Neural crest cell (in vitro differentiated cells): Measurements from ENCODE around the gene LY6G6C. TPM values are rescaled to one million over a fixed set of nuclear protein-coding genes. Genes with fewer than 3 reads are reported as not detected.
A peak's percentile ranks its signal among the peaks of the same experiment; 100 is the strongest.

Source experiments
- DNase-seq: peaks from one replicate; pipeline ENCODE4 v3.0.0; 2021; ENCODE audit warnings: low read depth, mixed read lengths, low spot score
- H3K27ac Mint-ChIP-seq: one replicate; pipeline ENCODE4 v1.8.0; 2021; ENCODE audit warnings: mild to moderate bottlenecking, mixed read lengths; ENCODE audit not compliant: unreplicated experiment
- H3K27me3 Mint-ChIP-seq: 2 replicates; pipeline ENCODE4 v1.8.0; 2021; ENCODE audit warnings: low read depth, mild to moderate bottlenecking, mixed read lengths
- H3K36me3 Mint-ChIP-seq: 2 replicates; pipeline ENCODE4 v1.8.0; 2021; ENCODE audit warnings: low read depth, mild to moderate bottlenecking, mixed read lengths
- H3K4me1 Mint-ChIP-seq: 2 replicates; pipeline ENCODE4 v1.8.0; 2021; ENCODE audit warnings: mixed read lengths
- H3K4me3 Mint-ChIP-seq: one replicate; pipeline ENCODE4 v1.8.0; 2021; ENCODE audit warnings: mild to moderate bottlenecking, mixed read lengths
- H3K9me3 Mint-ChIP-seq: 2 replicates; pipeline ENCODE4 v1.8.0; 2021; ENCODE audit warnings: mixed read lengths
- total RNA-seq: library from RNA; stranded (reverse); gene quantifications from 2 replicates; pipeline ENCODE4 v1.2.1, GENCODE V29; 2021
- TF ChIP-seq, protein P1 (sequence below): fragments of 200-600 bp; sonication (generic); conservative IDR thresholded peaks from 2 replicates; pipeline ENCODE4 v1.5.0; 2021; ENCODE audit warnings: antibody characterized with exemption, mild to moderate bottlenecking

Gene LY6G6C
- total RNA-seq, 1 donor from 2014 or later, result 1.2 TPM

DNA sequence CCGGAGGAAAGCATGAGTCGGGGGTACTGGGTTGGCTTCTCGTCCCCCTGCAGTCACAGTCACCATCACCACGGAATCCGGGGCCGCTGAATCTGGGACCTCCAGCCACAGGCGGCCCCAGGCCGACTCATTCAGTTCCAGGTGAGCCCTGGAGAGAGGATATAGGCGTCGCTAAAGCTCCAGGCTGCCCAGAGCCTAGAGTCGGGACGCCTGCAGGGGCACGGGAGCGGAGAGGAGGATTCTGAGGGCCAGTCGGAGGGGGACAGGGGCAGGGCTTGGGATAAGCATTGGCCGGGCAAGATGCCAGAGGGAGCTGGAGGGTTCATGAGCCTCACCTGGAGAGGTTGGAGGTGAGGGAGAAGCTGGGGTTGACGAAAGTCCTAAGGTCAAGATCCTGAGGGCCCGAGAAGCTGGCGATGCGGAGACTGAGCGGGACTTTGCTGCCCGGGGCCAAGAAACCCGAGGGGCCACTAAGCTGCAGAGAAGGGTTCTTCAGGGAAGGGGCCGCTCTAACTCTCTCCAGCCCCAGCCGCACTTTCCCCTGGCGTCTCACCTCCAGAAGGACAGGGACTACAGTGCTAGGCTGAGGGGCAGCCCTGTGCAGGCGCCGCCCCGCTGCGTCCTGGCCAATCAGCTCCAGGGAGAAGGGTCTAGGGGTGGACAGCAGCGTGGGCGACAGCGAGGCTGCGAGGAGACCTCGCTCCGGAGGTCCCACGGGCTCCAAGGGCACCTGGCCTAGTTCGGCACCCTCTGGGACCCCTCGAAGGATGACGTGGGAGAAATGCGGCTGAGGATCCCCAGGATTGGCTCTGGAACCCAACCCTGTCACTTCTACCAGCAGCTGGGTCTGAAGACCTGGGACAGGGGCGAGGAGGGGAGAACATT is 44.6 kb upstream of the LY6G6C start:
- Mint-ChIP-seq H3K4me1 (peaks cover 36% of the 10 kb centered on the region), H3K36me3 (peaks cover 13% of the 10 kb centered on the region), H3K27me3 (no peaks in the 10 kb centered on the region), H3K27ac (no peak overlapping the region), H3K9me3 (no peaks in the 10 kb centered on the region), H3K4me3 (peak overlapping the region; percentile 60)
- TF ChIP-seq, protein P1, sequence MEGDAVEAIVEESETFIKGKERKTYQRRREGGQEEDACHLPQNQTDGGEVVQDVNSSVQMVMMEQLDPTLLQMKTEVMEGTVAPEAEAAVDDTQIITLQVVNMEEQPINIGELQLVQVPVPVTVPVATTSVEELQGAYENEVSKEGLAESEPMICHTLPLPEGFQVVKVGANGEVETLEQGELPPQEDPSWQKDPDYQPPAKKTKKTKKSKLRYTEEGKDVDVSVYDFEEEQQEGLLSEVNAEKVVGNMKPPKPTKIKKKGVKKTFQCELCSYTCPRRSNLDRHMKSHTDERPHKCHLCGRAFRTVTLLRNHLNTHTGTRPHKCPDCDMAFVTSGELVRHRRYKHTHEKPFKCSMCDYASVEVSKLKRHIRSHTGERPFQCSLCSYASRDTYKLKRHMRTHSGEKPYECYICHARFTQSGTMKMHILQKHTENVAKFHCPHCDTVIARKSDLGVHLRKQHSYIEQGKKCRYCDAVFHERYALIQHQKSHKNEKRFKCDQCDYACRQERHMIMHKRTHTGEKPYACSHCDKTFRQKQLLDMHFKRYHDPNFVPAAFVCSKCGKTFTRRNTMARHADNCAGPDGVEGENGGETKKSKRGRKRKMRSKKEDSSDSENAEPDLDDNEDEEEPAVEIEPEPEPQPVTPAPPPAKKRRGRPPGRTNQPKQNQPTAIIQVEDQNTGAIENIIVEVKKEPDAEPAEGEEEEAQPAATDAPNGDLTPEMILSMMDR, result no peak
- DNase-seq, result no peak

DNA sequence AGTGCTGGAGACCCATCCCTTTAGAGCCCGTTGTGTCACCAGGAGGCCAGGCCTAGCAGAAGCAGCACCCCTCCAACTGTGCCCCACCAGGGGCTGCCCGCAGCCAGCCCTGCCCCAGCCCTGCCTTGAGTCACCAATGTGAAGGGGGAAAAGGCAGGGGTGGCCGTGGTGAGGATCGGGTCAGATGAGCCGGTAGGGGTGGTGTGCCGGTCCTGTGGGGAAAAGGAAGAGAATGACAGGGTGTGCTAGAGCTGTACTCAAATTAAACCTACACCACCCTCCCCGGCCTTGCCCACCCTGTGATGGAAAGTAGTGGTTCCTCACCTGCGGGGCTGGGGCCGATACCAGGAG is 44.0 kb upstream of the LY6G6C start:
- Mint-ChIP-seq H3K27ac (no peak overlapping the region), H3K4me3 (no peak overlapping the region), H3K27me3 (no peaks in the 10 kb centered on the region), H3K36me3 (peaks cover 18% of the 10 kb centered on the region), H3K9me3 (no peaks in the 10 kb centered on the region), H3K4me1 (peaks cover 40% of the 10 kb centered on the region)
- TF ChIP-seq, protein P1, result no peak
- DNase-seq, result no peak

DNA sequence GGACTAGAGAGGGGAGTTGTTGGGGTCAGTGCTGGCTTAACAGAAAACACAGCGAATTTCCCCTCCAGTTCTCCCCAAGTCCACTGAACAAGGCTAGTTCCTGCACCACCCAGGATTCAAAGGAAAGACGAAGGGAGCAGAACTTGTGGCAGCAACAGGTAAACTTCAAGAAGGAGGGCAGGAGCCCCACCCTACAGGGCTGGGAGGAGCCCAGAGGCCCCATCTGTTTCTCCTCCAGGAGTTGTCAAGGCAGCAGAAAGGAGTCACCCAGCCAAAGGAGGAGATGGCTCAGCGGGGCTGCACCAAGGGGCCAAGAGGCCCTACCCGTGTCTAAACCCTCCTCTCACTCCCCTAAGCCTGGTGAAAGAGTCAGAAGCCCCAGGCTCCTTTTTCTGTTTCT is 42.7 kb upstream of the LY6G6C start:
- Mint-ChIP-seq H3K27me3 (no peaks in the 10 kb centered on the region), H3K9me3 (no peaks in the 10 kb centered on the region), H3K27ac (no peak overlapping the region), H3K4me1 (peaks cover 35% of the 10 kb centered on the region), H3K4me3 (no peak overlapping the region), H3K36me3 (peaks cover 24% of the 10 kb centered on the region)
- TF ChIP-seq, protein P1, result no peak
- DNase-seq, result no peak

- TF ChIP-seq, protein P1, result no peak
- Mint-ChIP-seq H3K27ac (peak overlapping the region; percentile 89), H3K36me3 (peaks cover 28% of the 10 kb centered on the region), H3K27me3 (no peaks in the 10 kb centered on the region), H3K4me1 (peaks cover 35% of the 10 kb centered on the region), H3K4me3 (peak overlapping the region; percentile 47), H3K9me3 (no peaks in the 10 kb centered on the region)
- DNase-seq, result no peak
Measured at GRCh38 chr6:31763619-31763940, 42.0 kb upstream of the LY6G6C start.

- H3K4me3 Mint-ChIP-seq, result peak overlapping the region; percentile 47
- peaks cover 29% of the 10 kb centered on the region for H3K36me3 Mint-ChIP-seq
- no peak for DNase-seq
- TF ChIP-seq, protein P1, result no peak
- H3K27ac Mint-ChIP-seq, result peak overlapping the region; percentile 89
- H3K9me3 Mint-ChIP-seq, result no peaks in the 10 kb centered on the region
- H3K4me1 Mint-ChIP-seq, result peaks cover 35% of the 10 kb centered on the region
- H3K27me3 Mint-ChIP-seq, result no peaks in the 10 kb centered on the region
Measured at GRCh38 chr6:31762878-31763618, 41.5 kb upstream of the LY6G6C start.
